Brain microvascular endothelial cell (primary cell): ENCODE results near the gene LIFR.
"Not testable (repeated sequence)": the region's sequence is repeated elsewhere in the genome, so short reads cannot be mapped to it uniquely, and the experiment has no call there.

Experiments
- DNase-seq: peaks from one replicate; pipeline ENCODE4 v3.0.0-alpha.2; 2020
- H3K27ac ChIP-seq: fragments of 250-450 bp; sonication (Bioruptor Pico); 2 replicates; pipeline ENCODE4 v1.5.1; 2020; ENCODE audit warnings: mild to moderate bottlenecking, moderate library complexity
- H3K27me3 ChIP-seq: fragments of 250-450 bp; sonication (Bioruptor Pico); replicated peaks from 2 replicates; pipeline ENCODE4 v1.5.1; 2020; ENCODE audit warnings: mild to moderate bottlenecking
- H3K36me3 ChIP-seq: fragments of 250-450 bp; sonication (Bioruptor Pico); replicated peaks from 2 replicates; pipeline ENCODE4 v1.5.1; 2020; ENCODE audit warnings: mild to moderate bottlenecking
- H3K4me3 ChIP-seq: 2 replicates; pipeline ENCODE4 v1.5.1; 2011; ENCODE audit warnings: low read depth, mild to moderate bottlenecking, control low read depth, low read length, moderate library complexity
- CTCF ChIP-seq: IDR thresholded peaks from 2 replicates; pipeline ENCODE4 v1.5.1; 2011; ENCODE audit warnings: low read depth, mild to moderate bottlenecking, moderate library complexity, low read length, control low read depth, inconsistent platforms; ENCODE audit errors: missing control alignments
- in situ Hi-C: cut with HindIII; loops from 2 replicates; pipeline ENCODE4 v1.10.0; 2017; ENCODE audit warnings: low sequenced_read_pairs, low pct_ligation_motif_present

Gene LIFR

GRCh38 chr5:38576442-38576841, 20.0 kb upstream of the LIFR start:
- H3K36me3 ChIP-seq: no peaks in the 10 kb centered on the region
- H3K4me3 ChIP-seq: no peak overlapping the region
- DNase-seq: no peak
- no peak for TF ChIP-seq CTCF
- H3K27ac ChIP-seq: no peak overlapping the region
- in situ Hi-C loops: no loop called here
- H3K27me3 ChIP-seq: no peaks in the 10 kb centered on the region

- Histone ChIP-seq H3K27me3 (no peaks in the 10 kb centered on the region), H3K36me3 (no peaks in the 10 kb centered on the region), H3K27ac (no peak overlapping the region), H3K4me3 (no peak overlapping the region)
- no peak for DNase-seq
- no peak for TF ChIP-seq CTCF
- in situ Hi-C loops: no loop called here
Measured at GRCh38 chr5:38575476-38575875, 19.0 kb upstream of the LIFR start.

DNA sequence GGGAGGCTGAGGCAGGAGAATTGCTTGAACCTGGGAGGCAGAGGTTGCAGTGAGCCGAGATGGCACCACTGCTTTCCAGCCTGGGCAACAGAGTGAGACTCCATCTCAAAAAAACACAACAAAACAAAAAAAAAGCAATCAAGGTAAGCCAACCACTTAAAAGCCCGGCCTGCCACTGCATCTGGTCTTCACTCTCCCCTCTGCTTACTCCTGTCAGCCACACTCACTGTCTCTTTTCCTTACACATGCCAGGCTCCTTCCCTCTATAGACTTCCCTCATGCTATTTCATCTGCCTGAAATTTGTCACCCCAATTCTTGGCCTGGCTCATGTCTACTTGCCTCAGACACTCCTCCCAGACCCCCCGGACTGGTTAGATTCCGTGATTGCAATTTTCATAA, 17.6 kb upstream of the LIFR start:
- DNase-seq: no peak
- H3K27ac ChIP-seq: no peak overlapping the region
- in situ Hi-C loops: no loop called here
- H3K27me3 ChIP-seq: no peaks in the 10 kb centered on the region
- no peak overlapping the region for H3K4me3 ChIP-seq
- TF ChIP-seq CTCF: no peak
- no peaks in the 10 kb centered on the region for H3K36me3 ChIP-seq

GRCh38 chr5:38573521-38573920, 17.1 kb upstream of the LIFR start:
- Histone ChIP-seq H3K4me3 (no peak overlapping the region), H3K36me3 (no peaks in the 10 kb centered on the region), H3K27me3 (no peaks in the 10 kb centered on the region), H3K27ac (no peak overlapping the region)
- no peak for TF ChIP-seq CTCF
- in situ Hi-C loops: no loop called here
- no peak for DNase-seq

DNA sequence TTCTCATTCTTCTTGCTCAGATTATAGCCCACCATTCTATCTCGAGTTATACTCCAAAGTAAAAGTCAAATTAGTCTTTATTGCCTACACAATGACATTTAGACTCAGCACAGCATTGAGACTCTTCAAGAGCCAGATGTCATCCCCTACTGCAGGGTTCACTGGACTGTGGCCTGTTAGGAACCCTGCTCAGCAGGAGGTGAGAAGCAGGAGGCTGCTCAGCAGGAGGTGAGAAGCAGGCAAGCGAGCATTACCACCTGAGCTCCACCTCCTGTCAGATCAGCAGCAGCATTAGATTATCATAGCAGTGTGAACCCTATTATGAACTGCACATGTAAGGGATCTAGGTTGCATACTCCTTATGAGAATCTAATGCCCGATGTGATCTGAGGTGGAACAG, 12.7 kb upstream of the LIFR start:
- H3K27ac ChIP-seq: no peak overlapping the region
- no peaks in the 10 kb centered on the region for H3K36me3 ChIP-seq
- H3K27me3 ChIP-seq: no peaks in the 10 kb centered on the region
- no peak overlapping the region for H3K4me3 ChIP-seq
- no peak for TF ChIP-seq CTCF
- DNase-seq: no peak
- in situ Hi-C loops: no loop called here

DNA sequence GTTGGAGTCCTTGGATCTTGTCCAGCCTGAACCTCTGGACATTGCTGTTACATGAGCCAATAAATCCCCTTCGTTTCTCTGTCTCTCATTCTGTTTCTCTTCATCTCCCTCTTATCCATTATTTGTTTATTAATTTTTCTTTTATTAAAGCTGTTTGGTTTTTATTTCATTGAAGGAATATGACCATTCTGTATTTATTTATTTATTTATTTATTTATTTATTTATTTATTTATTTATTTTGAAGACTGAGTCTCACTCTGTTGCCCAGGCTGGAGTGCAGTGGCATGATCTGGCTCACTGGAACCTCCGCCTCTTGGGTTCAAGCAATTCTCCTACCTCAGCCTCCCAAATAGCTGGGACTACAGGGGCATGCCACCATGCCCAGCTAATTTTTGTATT, 10.9 kb upstream of the LIFR start:
- DNase-seq, in situ Hi-C loops, H3K36me3 ChIP-seq, H3K4me3 ChIP-seq, H3K27ac ChIP-seq, H3K27me3 ChIP-seq: not testable (repeated sequence)
